CD14-positive monocyte (primary cell): ENCODE data around the gene CDC7. TPM values are rescaled to one million over a fixed set of nuclear protein-coding genes. Genes with fewer than 3 reads are reported as not detected.

Experiments used
- DNase-seq, 3 donors: peaks; one replicate each; pipeline ENCODE4 v3.0.0-alpha.2; 2011 to 2022
- H2AFZ ChIP-seq: 2 replicates; pipeline ENCODE4 v1.6.0; 2012; ENCODE audit warnings: mild to moderate bottlenecking, low read depth, low read length, inconsistent platforms; ENCODE audit not compliant: insufficient read depth, poor library complexity, severe bottlenecking
- H3K27ac ChIP-seq, 2 donors: 1 replicate in 1 of 2; 2 replicates in 1 of 2; pipeline ENCODE4 v1.5.1; 2012 to 2013; ENCODE audit warnings: low read length in 2 of 2, control low read depth in 1 of 2, inconsistent platforms in 1 of 2, low read depth in 1 of 2, mild to moderate bottlenecking in 1 of 2
- H3K27me3 ChIP-seq, 2 donors: one replicate each; pipeline versions ENCODE4 v1.6.0 to v1.6.1; 2011 to 2013; ENCODE audit warnings: low read length in 2 of 2; ENCODE audit not compliant: control insufficient read depth in 2 of 2, insufficient read depth in 2 of 2
- H3K36me3 ChIP-seq, 2 donors: replicated peaks in 1 of 2; 1 replicate in 1 of 2; 2 replicates in 1 of 2; pipeline versions ENCODE4 v1.5.1 to v1.6.1; 2012 to 2013; ENCODE audit warnings: low read length in 2 of 2, control low read depth in 1 of 2, inconsistent platforms in 1 of 2, mild to moderate bottlenecking in 1 of 2; ENCODE audit not compliant: insufficient read depth in 2 of 2, control insufficient read depth in 1 of 2
- H3K4me1 ChIP-seq, 2 donors: 1 replicate in 1 of 2; 2 replicates in 1 of 2; pipeline versions ENCODE4 v1.5.1 to v1.6.1; 2012 to 2013; ENCODE audit warnings: low read length in 2 of 2, control low read depth in 1 of 2, inconsistent platforms in 1 of 2, mild to moderate bottlenecking in 1 of 2, moderate library complexity in 1 of 2; ENCODE audit not compliant: insufficient read depth in 2 of 2, control insufficient read depth in 1 of 2
- H3K4me2 ChIP-seq: replicated peaks from 2 replicates; pipeline ENCODE3; 2012; ENCODE audit warnings: low read length, moderate library complexity, mild to moderate bottlenecking; ENCODE audit not compliant: poor library complexity, severe bottlenecking; ENCODE audit errors: extremely low read depth
- H3K4me3 ChIP-seq, 3 experiments: fragments of 200-600 bp in 1 of 3; sonication (generic) in 1 of 3; replicated peaks in 1 of 3; 1 replicate in 2 of 3; 2 replicates in 1 of 3; pipeline ENCODE4 v1.5.1; 2011 to 2013; ENCODE audit warnings: low read length in 3 of 3, mild to moderate bottlenecking in 3 of 3, control low read depth in 2 of 3, low read depth in 2 of 3, inconsistent platforms in 1 of 3, moderate library complexity in 1 of 3
- H3K79me2 ChIP-seq: 2 replicates; pipeline ENCODE4 v1.6.0; 2012; ENCODE audit warnings: mild to moderate bottlenecking, control low read depth, inconsistent platforms, low read length, moderate library complexity; ENCODE audit not compliant: insufficient read depth
- H3K9ac ChIP-seq: 2 replicates; pipeline ENCODE4 v1.6.0; 2017; ENCODE audit warnings: low read length, mild to moderate bottlenecking; ENCODE audit not compliant: insufficient read depth, poor library complexity, severe bottlenecking
- H3K9me3 ChIP-seq, 2 donors: replicated peaks in 1 of 2; 1 replicate in 1 of 2; 2 replicates in 1 of 2; pipeline versions ENCODE4 v1.5.1 to v1.6.1; 2012 to 2013; ENCODE audit warnings: low read length in 2 of 2, control low read depth in 1 of 2; ENCODE audit not compliant: control insufficient read depth in 1 of 2, insufficient read depth in 1 of 2
- H4K20me1 ChIP-seq: 2 replicates; pipeline ENCODE4 v1.6.0; 2012; ENCODE audit warnings: mild to moderate bottlenecking, low read length, control low read depth, moderate library complexity; ENCODE audit not compliant: insufficient read depth
- H3K27ac Mint-ChIP-seq, 7 donors: one replicate each; pipeline ENCODE4 v1.8.0; 2020; ENCODE audit warnings: mild to moderate bottlenecking in 7 of 7, mixed read lengths in 7 of 7, moderate library complexity in 6 of 7, inconsistent platforms in 2 of 7
- H3K27me3 Mint-ChIP-seq, 3 donors: one replicate each; pipeline ENCODE4 v1.8.0; 2021 to 2022; ENCODE audit warnings: low read depth in 3 of 3, mild to moderate bottlenecking in 3 of 3, mixed read lengths in 3 of 3, moderate library complexity in 3 of 3, inconsistent platforms in 1 of 3
- H3K36me3 Mint-ChIP-seq, 2 donors: one replicate each; pipeline ENCODE4 v1.8.0; 2020; ENCODE audit warnings: mixed read lengths in 2 of 2, inconsistent platforms in 1 of 2, mild to moderate bottlenecking in 1 of 2
- H3K4me1 Mint-ChIP-seq: one replicate; pipeline ENCODE4 v1.8.0; 2020; ENCODE audit warnings: mild to moderate bottlenecking, mixed read lengths
- H3K4me3 Mint-ChIP-seq, 2 donors: one replicate each; pipeline ENCODE4 v1.8.0; 2020; ENCODE audit warnings: mild to moderate bottlenecking in 2 of 2, mixed read lengths in 2 of 2, moderate library complexity in 1 of 2
- H3K9me3 Mint-ChIP-seq, 7 donors: one replicate each; pipeline ENCODE4 v1.8.0; 2020 to 2022; ENCODE audit warnings: mixed read lengths in 7 of 7, mild to moderate bottlenecking in 6 of 7, moderate library complexity in 6 of 7, inconsistent platforms in 2 of 7
- WGBS: methylation state at CpG from one replicate; pipeline ENCODE4 v1.1.5; 2013; ENCODE audit warnings: missing lambda C conversion rate; ENCODE audit not compliant: insufficient coverage; 5-methylcytosine and 5-hydroxymethylcytosine counted together
- intact Hi-C, 2 donors: fragments of 100-400 bp; cut with micrococcal nuclease; formaldehyde crosslinking; loops; one replicate each; pipeline versions ENCODE4 v1.15.0 to v1.15.1; 2023
- polyA plus RNA-seq, 3 donors: library from polyadenylated mRNA; depleted of rRNA in 1 of 3; unstranded in 2 of 3; stranded (reverse) in 1 of 3; fragments of 300-500 nt in 2 of 3; fragments of >200 nt in 1 of 3; fragmentation: Illumina TruSeq in 2 of 3; gene quantifications; 1 replicate in 2 of 3; 2 replicates in 1 of 3; pipeline ENCODE4 v1.2.3, GENCODE V29; 2012 to 2021
- TF ChIP-seq, protein P1 (sequence below): fragments of 200-600 bp; IDR thresholded peaks from one replicate; pipeline ENCODE4 v1.8.0; 2022; ENCODE audit warnings: antibody characterized with exemption, mild to moderate bottlenecking

Gene CDC7
- polyA plus RNA-seq, 3 donors, result 1.5 to 2.3 (median 1.5) TPM

DNA sequence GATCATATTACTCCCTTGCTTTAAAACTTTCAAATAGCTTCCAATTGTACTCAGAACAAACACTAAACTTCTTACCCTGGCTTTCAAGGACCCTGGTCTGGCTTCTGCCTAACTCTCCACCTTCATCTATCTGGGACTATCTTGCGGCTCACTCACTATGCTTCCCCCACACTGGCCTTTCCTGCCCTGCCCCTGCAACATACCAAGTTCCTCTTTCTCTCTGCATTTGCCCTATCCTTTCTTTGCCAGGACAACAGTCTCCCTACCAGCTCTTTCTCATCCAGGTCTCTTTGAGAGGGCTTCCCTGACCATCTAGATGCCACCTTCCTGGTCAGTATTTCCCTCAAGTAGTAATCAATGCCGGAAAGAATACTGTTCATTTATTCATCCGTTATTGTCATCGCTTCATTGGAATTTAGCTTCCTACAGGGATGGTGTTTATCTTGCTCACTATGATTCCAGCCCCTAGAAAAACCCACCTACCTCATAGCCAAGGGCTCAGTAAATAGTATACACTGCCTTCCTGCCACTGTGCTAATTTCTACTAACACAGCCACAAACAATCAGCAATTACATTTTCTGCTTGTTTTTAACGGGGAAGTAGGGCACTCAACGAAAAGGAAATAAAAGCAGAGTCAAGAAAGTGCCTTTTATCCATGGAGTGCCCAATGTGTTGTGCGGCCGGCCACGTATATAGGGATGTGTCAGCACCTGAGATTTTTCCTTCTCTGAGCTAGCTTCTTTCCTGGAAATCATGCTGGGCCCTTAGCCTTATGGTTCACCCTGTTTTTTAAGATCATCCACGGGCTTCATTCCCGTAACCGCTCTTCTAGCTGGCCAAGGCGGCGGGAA, 521 bp upstream of the CDC7 start:
- Histone ChIP-seq H2AFZ (peak overlapping the region; percentile 95), H4K20me1 (no peaks in the 10 kb centered on the region), H3K79me2 (peaks cover 36% of the 10 kb centered on the region), H3K36me3 (no peaks in the 10 kb centered on the region), H3K4me1 (peaks cover 20 to 40% of the 10 kb centered on the region in 2 donors), H3K27me3 (no peaks in the 10 kb centered on the region), H3K4me2 (peak overlapping the region; percentile 94), H3K9ac (peak overlapping the region; percentile 72), H3K9me3 (no peaks in the 10 kb centered on the region), H3K27ac (peak overlapping the region; percentile 60 to 77), H3K4me3 (peak overlapping the region; percentile 61 to 96 (median 94))
- DNase-seq, result peak; percentile 8 to 35 (median 31)
- peaks cover 0 to 1% of the 10 kb centered on the region in 2 donors for H3K36me3 Mint-ChIP-seq
- no peaks in the 10 kb centered on the region for H3K9me3 Mint-ChIP-seq
- WGBS, result 6% methylated on average over 11 of the region's 14 CpGs
- no peak overlapping the region for H3K27ac Mint-ChIP-seq
- no peak overlapping the region for H3K4me3 Mint-ChIP-seq
- no peaks in the 10 kb centered on the region for H3K27me3 Mint-ChIP-seq
- TF ChIP-seq, protein P1, sequence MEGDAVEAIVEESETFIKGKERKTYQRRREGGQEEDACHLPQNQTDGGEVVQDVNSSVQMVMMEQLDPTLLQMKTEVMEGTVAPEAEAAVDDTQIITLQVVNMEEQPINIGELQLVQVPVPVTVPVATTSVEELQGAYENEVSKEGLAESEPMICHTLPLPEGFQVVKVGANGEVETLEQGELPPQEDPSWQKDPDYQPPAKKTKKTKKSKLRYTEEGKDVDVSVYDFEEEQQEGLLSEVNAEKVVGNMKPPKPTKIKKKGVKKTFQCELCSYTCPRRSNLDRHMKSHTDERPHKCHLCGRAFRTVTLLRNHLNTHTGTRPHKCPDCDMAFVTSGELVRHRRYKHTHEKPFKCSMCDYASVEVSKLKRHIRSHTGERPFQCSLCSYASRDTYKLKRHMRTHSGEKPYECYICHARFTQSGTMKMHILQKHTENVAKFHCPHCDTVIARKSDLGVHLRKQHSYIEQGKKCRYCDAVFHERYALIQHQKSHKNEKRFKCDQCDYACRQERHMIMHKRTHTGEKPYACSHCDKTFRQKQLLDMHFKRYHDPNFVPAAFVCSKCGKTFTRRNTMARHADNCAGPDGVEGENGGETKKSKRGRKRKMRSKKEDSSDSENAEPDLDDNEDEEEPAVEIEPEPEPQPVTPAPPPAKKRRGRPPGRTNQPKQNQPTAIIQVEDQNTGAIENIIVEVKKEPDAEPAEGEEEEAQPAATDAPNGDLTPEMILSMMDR, result no peak
- intact Hi-C loops, result no loop called here
- peaks cover 23% of the 10 kb centered on the region for H3K4me1 Mint-ChIP-seq

DNA sequence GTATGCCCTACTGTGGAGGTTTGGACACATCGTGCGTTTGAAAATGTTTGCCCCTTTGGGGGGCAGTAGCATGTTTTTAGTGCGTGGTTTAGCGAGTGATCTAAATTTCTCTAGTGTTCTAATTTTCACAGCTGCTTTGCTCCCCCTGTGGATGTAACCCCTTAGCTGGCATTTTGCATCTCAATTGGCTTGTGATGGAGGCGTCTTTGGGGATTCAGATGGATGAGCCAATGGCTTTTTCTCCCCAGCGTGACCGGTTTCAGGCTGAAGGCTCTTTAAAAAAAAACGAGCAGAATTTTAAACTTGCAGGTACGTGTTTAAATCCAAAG, 836 bp downstream of the CDC7 start:
- Mint-ChIP-seq H3K27ac (peak overlapping the region in 1 of 7 donors; percentile 68), H3K36me3 (peaks cover 1% of the 10 kb centered on the region in 2 donors), H3K4me3 (no peak overlapping the region), H3K27me3 (no peaks in the 10 kb centered on the region), H3K9me3 (no peaks in the 10 kb centered on the region), H3K4me1 (peaks cover 29% of the 10 kb centered on the region)
- peak overlapping the region; percentile 61 to 96 (median 94) for H3K4me3 ChIP-seq
- DNase-seq, result no peak
- H3K9me3 ChIP-seq, result no peaks in the 10 kb centered on the region
- peaks cover 20 to 42% of the 10 kb centered on the region in 2 donors for H3K4me1 ChIP-seq
- peak overlapping the region; percentile 72 for H3K9ac ChIP-seq
- peak overlapping the region; percentile 94 for H3K4me2 ChIP-seq
- WGBS, result 0% methylated on average over 5 of the region's 9 CpGs
- H3K27me3 ChIP-seq, result no peaks in the 10 kb centered on the region
- peak overlapping the region; percentile 60 to 77 for H3K27ac ChIP-seq
- H4K20me1 ChIP-seq, result no peaks in the 10 kb centered on the region
- H3K79me2 ChIP-seq, result peaks cover 49% of the 10 kb centered on the region
- H3K36me3 ChIP-seq, result no peaks in the 10 kb centered on the region
- peak overlapping the region; percentile 95 for H2AFZ ChIP-seq
- intact Hi-C loops, result no loop called here
- TF ChIP-seq, protein P1, result no peak
